ENCODE measurements around the gene COQ10A. TPM values are rescaled to one million over a fixed set of nuclear protein-coding genes. Genes with fewer than 3 reads are reported as not detected.

COQ10A gene
- total RNA-seq, 1 experiment from 2014 or later: 24.4 TPM

- TF ChIP-seq E2F4 (CRISPR knock-in tag; IDR thresholded peaks at IDR 0.05; ENCODE audit: borderline replicate concordance, low read depth) (no peak), TEAD4 (CRISPR knock-in tag; IDR thresholded peaks at IDR 0.05) (no peak), EMX1 (CRISPR knock-in tag; IDR thresholded peaks at IDR 0.05) (no peak), GRHL2 (CRISPR knock-in tag; IDR thresholded peaks at IDR 0.05; ENCODE audit: insufficient replicate concordance, severe bottlenecking) (no peak), GABPB1 (CRISPR knock-in tag; IDR thresholded peaks at IDR 0.05) (no peak), STAT6 (CRISPR knock-in tag; conservative IDR thresholded peaks at IDR 0.05; ENCODE audit: low read depth) (no peak), NFE2L1 (CRISPR knock-in tag; IDR thresholded peaks at IDR 0.05) (no peak), ZMAT4 (CRISPR knock-in tag; IDR thresholded peaks at IDR 0.05) (no peak), RELA (CRISPR knock-in tag; IDR thresholded peaks at IDR 0.05; ENCODE audit: borderline replicate concordance) (no peak), NR3C1 (CRISPR knock-in tag; conservative IDR thresholded peaks at IDR 0.05; ENCODE audit: low read depth) (no peak)
Measured at GRCh38 chr12:56297400-56297799, 30.7 kb downstream of the COQ10A start (continued).

GRCh38 chr12:56298828-56299227 is 32.1 kb downstream of the COQ10A start:
- ATAC-seq: no peak
- Mint-ChIP-seq H3K27ac (peak overlapping the region; percentile 70), H3K9me3 (no peaks in the 10 kb centered on the region), H3K36me3 (peaks cover 14% of the 10 kb centered on the region), H3K4me1 (peaks cover 26% of the 10 kb centered on the region), H3K27me3 (ENCODE audit: low read depth) (no peaks in the 10 kb centered on the region), H3K4me3 (peak overlapping the region; percentile 92)
- no peak for DNase-seq (ENCODE audit: low spot score)
- POLR2A ChIA-PET: interaction anchor here (2.3 kb wide), 1 partner anchor 61 kb away, joined by 6 read pairs; the partner anchor contains the start of gene STAT2
- CTCF ChIA-PET: interaction anchor here (0.6 to 1.3 kb wide), 6 partner anchors 12 to 110 kb away, joined by 3 to 6 read pairs (median 3); partner anchors contain the start of genes COQ10A, RNF41 and SMARCC2
- no peak for TF ChIP-seq ZNF263 (CRISPR knock-in tag; IDR thresholded peaks at IDR 0.05; ENCODE audit: low read depth)
- no peak for TF ChIP-seq MLX (CRISPR knock-in tag; IDR thresholded peaks at IDR 0.05)
- TF ChIP-seq AFF4 (CRISPR knock-in tag; IDR thresholded peaks at IDR 0.05; ENCODE audit: borderline replicate concordance): no peak
- TF ChIP-seq SMAD3 (CRISPR knock-in tag; IDR thresholded peaks at IDR 0.05; ENCODE audit: borderline replicate concordance): no peak
